ENCODE results near the gene RAX2. TPM values are rescaled to one million over a fixed set of nuclear protein-coding genes. Genes with fewer than 3 reads are reported as not detected.

Gene RAX2
- total RNA-seq, 2 donors from 2014 or later: not detected

DNA sequence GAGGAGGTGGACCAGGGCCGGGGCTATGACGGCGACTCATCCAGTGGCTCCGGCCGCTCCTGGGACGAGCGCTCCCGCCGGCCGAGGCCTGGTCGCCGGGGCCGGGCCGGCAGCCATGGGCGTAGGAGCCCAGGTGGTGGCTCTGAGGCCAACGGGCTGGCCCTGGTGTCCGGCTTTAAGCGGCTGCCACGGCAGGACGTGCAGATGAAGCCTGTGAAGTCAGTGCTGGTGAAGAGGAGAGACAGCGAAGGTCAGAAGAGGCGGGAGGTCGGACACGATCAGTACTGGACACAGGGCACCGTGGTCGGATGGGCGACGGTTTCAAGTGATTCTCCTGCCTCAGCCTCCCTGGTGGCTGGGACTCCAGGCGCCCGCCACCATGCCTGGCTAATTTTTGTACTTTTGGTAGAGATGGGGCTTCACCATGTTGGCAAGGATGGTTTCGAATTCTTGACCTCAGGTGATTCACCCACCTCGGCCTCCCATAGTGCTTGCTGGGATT is 41.5 kb downstream of the RAX2 start:
- ATAC-seq (ENCODE audit: insufficient number of reproducible peaks, low FRiP score, low read depth) (no peak), DNase-seq (ENCODE audit: low spot score) (no peak)
- Histone ChIP-seq H3K27me3 (replicated peaks; ENCODE audit: insufficient read depth) (no peaks in the 10 kb centered on the region), H3K4me3 (no peak overlapping the region), H3K9me3 (no peaks in the 10 kb centered on the region), H3K27ac (no peak overlapping the region), H3K36me3 (no peaks in the 10 kb centered on the region), H3K4me1 (ENCODE audit: control insufficient read depth in 1 of 2, low read depth in 2 of 2) (no peaks in the 10 kb centered on the region)
- TF ChIP-seq CTCF (IDR thresholded peaks at IDR 0.05): no peak

DNA sequence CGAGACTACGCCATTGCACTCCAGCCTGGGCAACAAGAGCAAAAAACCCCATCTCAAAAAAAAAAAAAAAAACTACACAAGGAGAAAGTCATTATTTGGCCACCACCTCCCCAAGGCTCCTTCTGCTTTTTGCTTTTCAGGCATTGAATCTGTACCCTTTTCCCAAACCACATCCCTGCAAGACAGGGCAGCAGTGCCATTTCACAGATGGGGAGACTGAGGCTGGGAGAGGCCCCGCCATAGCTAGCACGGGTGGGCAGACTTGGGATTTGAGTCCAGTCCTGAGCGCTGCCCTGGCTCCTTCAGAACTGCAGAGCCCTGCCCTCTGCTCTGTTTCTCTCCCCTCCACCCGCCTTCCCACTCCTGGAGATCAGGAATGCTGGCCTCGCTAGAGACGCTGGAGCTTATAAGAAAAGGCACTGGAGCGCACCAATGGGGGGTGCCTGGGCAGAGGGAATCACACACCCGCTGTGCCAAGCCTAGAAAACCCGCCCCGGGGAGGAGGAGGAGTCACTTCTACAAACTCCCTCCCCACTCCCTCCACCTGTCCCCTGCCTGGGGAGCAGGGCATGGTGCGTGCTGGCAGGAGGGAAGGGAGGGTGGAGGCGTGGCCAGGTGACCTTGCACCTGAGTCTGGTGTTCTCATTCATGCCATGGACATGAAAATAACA is 46.3 kb downstream of the RAX2 start:
- Histone ChIP-seq H3K4me1 (ENCODE audit: control insufficient read depth in 1 of 2, low read depth in 2 of 2) (peaks cover 4 to 13% of the 10 kb centered on the region in 2 donors), H3K4me3 (no peak overlapping the region), H3K27ac (no peak overlapping the region), H3K36me3 (no peaks in the 10 kb centered on the region), H3K27me3 (replicated peaks; ENCODE audit: insufficient read depth) (peaks cover 9% of the 10 kb centered on the region), H3K9me3 (no peaks in the 10 kb centered on the region)
- DNase-seq (ENCODE audit: low spot score) (no peak), ATAC-seq (ENCODE audit: insufficient number of reproducible peaks, low FRiP score, low read depth) (no peak)
- no peak for TF ChIP-seq CTCF (IDR thresholded peaks at IDR 0.05)

GRCh38 chr19:3725121-3725520 is 46.9 kb downstream of the RAX2 start:
- DNase-seq (ENCODE audit: low spot score) (no peak), ATAC-seq (ENCODE audit: insufficient number of reproducible peaks, low FRiP score, low read depth) (no peak)
- no peaks in the 10 kb centered on the region for H3K36me3 ChIP-seq
- no peak overlapping the region for H3K4me3 ChIP-seq
- no peak for TF ChIP-seq CTCF (IDR thresholded peaks at IDR 0.05)
- H3K27ac ChIP-seq: no peak overlapping the region
- H3K27me3 ChIP-seq (replicated peaks; ENCODE audit: insufficient read depth): peaks cover 16% of the 10 kb centered on the region
- H3K9me3 ChIP-seq: no peaks in the 10 kb centered on the region
- H3K4me1 ChIP-seq (ENCODE audit: control insufficient read depth in 1 of 2, low read depth in 2 of 2): peaks cover 4 to 13% of the 10 kb centered on the region in 2 donors

GRCh38 chr19:3723883-3724282 is 48.1 kb downstream of the RAX2 start:
- peaks cover 16% of the 10 kb centered on the region for H3K27me3 ChIP-seq (replicated peaks; ENCODE audit: insufficient read depth)
- no peaks in the 10 kb centered on the region for H3K9me3 ChIP-seq
- DNase-seq (ENCODE audit: low spot score) (no peak), ATAC-seq (ENCODE audit: insufficient number of reproducible peaks, low FRiP score, low read depth) (no peak)
- H3K4me3 ChIP-seq: no peak overlapping the region
- H3K4me1 ChIP-seq (ENCODE audit: control insufficient read depth in 1 of 2, low read depth in 2 of 2): peaks cover 4 to 16% of the 10 kb centered on the region in 2 donors
- no peak overlapping the region for H3K27ac ChIP-seq
- TF ChIP-seq CTCF (IDR thresholded peaks at IDR 0.05): no peak
- H3K36me3 ChIP-seq: no peaks in the 10 kb centered on the region

- no peak overlapping the region for H3K4me3 ChIP-seq
- H3K9me3 ChIP-seq: no peaks in the 10 kb centered on the region
- TF ChIP-seq CTCF (IDR thresholded peaks at IDR 0.05): no peak
- DNase-seq (ENCODE audit: low spot score) (no peak), ATAC-seq (ENCODE audit: insufficient number of reproducible peaks, low FRiP score, low read depth) (no peak)
- H3K27me3 ChIP-seq (replicated peaks; ENCODE audit: insufficient read depth): peaks cover 16% of the 10 kb centered on the region
- H3K36me3 ChIP-seq: no peaks in the 10 kb centered on the region
- no peak overlapping the region for H3K27ac ChIP-seq
- H3K4me1 ChIP-seq (ENCODE audit: control insufficient read depth in 1 of 2, low read depth in 2 of 2): peaks cover 4 to 21% of the 10 kb centered on the region in 2 donors
Observed at GRCh38 chr19:3723110-3723488, 48.9 kb downstream of the RAX2 start.
